OCI-LY3 (cell line): ENCODE results near the gene CCSER1.
"Not testable (repeated sequence)": the region's sequence is repeated elsewhere in the genome, so short reads cannot be mapped to it uniquely, and the experiment has no call there.

Experiments
- H2AFZ ChIP-seq: fragments of 200-600, 300-600 bp; shearing (Covaris generic); 2 replicates; pipeline ENCODE4 v1.6.0; 2014; ENCODE audit warnings: antibody characterized with exemption, low read depth, low read length
- H3K27ac ChIP-seq: fragments of 200-600, 300-600 bp; sonication (generic); 2 replicates; pipeline ENCODE4 v1.5.1; 2014; ENCODE audit warnings: mild to moderate bottlenecking, low read length, moderate library complexity, mixed read lengths
- H3K27me3 ChIP-seq: fragments of 200-600, 300-600 bp; sonication (generic); 2 replicates; pipeline ENCODE4 v1.6.1; 2014; ENCODE audit warnings: low read depth, low read length, mixed read lengths
- H3K36me3 ChIP-seq: fragments of 200-600, 300-600 bp; sonication (generic); replicated peaks from 2 replicates; pipeline ENCODE3; 2014; ENCODE audit warnings: low read depth, low read length, mixed read lengths
- H3K4me1 ChIP-seq: fragments of 300-600, 200-600 bp; sonication (generic); 2 replicates; pipeline ENCODE4 v1.6.1; 2014; ENCODE audit warnings: low read length, mixed read lengths
- H3K4me2 ChIP-seq: fragments of 200-600, 300-600 bp; sonication (generic); 2 replicates; pipeline ENCODE4 v1.6.1; 2014; ENCODE audit warnings: low read length, mixed read lengths
- H3K4me3 ChIP-seq: fragments of 300-600, 200-600 bp; sonication (generic); 2 replicates; pipeline ENCODE4 v1.5.1; 2014; ENCODE audit warnings: antibody characterized with exemption, mild to moderate bottlenecking, low read length, moderate library complexity
- H3K79me2 ChIP-seq: fragments of 300-600, 200-600 bp; shearing (Covaris generic); 2 replicates; pipeline ENCODE4 v1.6.1; 2014; ENCODE audit warnings: mild to moderate bottlenecking, low read length, mixed read lengths
- H3K9ac ChIP-seq: fragments of 300-600, 200-600 bp; shearing (Covaris generic); 2 replicates; pipeline ENCODE4 v1.6.0; 2014; ENCODE audit warnings: mild to moderate bottlenecking, low read length, moderate library complexity
- H3K9me3 ChIP-seq: fragments of 200-600, 300-600 bp; shearing (Covaris generic); 2 replicates; pipeline ENCODE4 v1.6.1; 2014; ENCODE audit warnings: low read length, mixed read lengths; ENCODE audit not compliant: insufficient read depth
- H4K20me1 ChIP-seq: fragments of 200-600, 300-600 bp; sonication (generic); 2 replicates; pipeline ENCODE4 v1.6.1; 2016; ENCODE audit warnings: low read length, mixed read lengths; ENCODE audit not compliant: insufficient read depth
- CTCF ChIP-seq: fragments of 200-600, 300-600 bp; sonication (generic); IDR thresholded peaks from 2 replicates; pipeline ENCODE4 v1.5.1; 2014; ENCODE audit warnings: antibody characterized with exemption, low read length, low read depth
- EZH2phosphoT487 ChIP-seq: fragments of 200-600 bp; shearing (Covaris generic); IDR thresholded peaks from 2 replicates; pipeline ENCODE4 v1.6.1; 2018; ENCODE audit warnings: antibody characterized with exemption, mixed run types, low read depth

Gene CCSER1

GRCh38 chr4:91212211-91212610 lies 1085.0 kb downstream of the CCSER1 start:
- H3K4me3 ChIP-seq: no peak overlapping the region
- no peaks in the 10 kb centered on the region for H3K4me1 ChIP-seq
- H3K27ac ChIP-seq: no peak overlapping the region
- H3K27me3 ChIP-seq: no peaks in the 10 kb centered on the region
- no peak for TF ChIP-seq EZH2phosphoT487
- TF ChIP-seq CTCF: no peak
- H3K36me3 ChIP-seq: no peaks in the 10 kb centered on the region
- no peak overlapping the region for H3K4me2 ChIP-seq
- no peaks in the 10 kb centered on the region for H4K20me1 ChIP-seq
- no peaks in the 10 kb centered on the region for H3K9me3 ChIP-seq
- H3K9ac ChIP-seq: no peak overlapping the region
- no peaks in the 10 kb centered on the region for H3K79me2 ChIP-seq
- H2AFZ ChIP-seq: no peak overlapping the region

GRCh38 chr4:91217831-91218403 lies 1090.7 kb downstream of the CCSER1 start:
- not testable (repeated sequence) for H3K4me3 ChIP-seq, H3K9me3 ChIP-seq, H3K27me3 ChIP-seq, H3K4me2 ChIP-seq, H3K36me3 ChIP-seq, H4K20me1 ChIP-seq, H2AFZ ChIP-seq, H3K27ac ChIP-seq, H3K79me2 ChIP-seq, H3K4me1 ChIP-seq, H3K9ac ChIP-seq

- H3K4me3 ChIP-seq: no peak overlapping the region
- no peaks in the 10 kb centered on the region for H3K79me2 ChIP-seq
- no peak overlapping the region for H3K4me2 ChIP-seq
- H3K36me3 ChIP-seq: no peaks in the 10 kb centered on the region
- H3K4me1 ChIP-seq: no peaks in the 10 kb centered on the region
- H3K27me3 ChIP-seq: no peaks in the 10 kb centered on the region
- H3K27ac ChIP-seq: no peak overlapping the region
- TF ChIP-seq EZH2phosphoT487 (no peak), CTCF (no peak)
- H3K9ac ChIP-seq: no peak overlapping the region
- H4K20me1 ChIP-seq: no peaks in the 10 kb centered on the region
- no peaks in the 10 kb centered on the region for H3K9me3 ChIP-seq
- no peak overlapping the region for H2AFZ ChIP-seq
These were observed 1093.1 kb downstream of the CCSER1 start for GRCh38 chr4:91220315-91220714.

- no peak overlapping the region for H3K4me2 ChIP-seq
- no peak overlapping the region for H2AFZ ChIP-seq
- no peaks in the 10 kb centered on the region for H4K20me1 ChIP-seq
- no peaks in the 10 kb centered on the region for H3K27me3 ChIP-seq
- H3K36me3 ChIP-seq: no peaks in the 10 kb centered on the region
- TF ChIP-seq CTCF (no peak), EZH2phosphoT487 (no peak)
- no peaks in the 10 kb centered on the region for H3K79me2 ChIP-seq
- H3K4me3 ChIP-seq: no peak overlapping the region
- no peak overlapping the region for H3K27ac ChIP-seq
- no peak overlapping the region for H3K9ac ChIP-seq
- no peaks in the 10 kb centered on the region for H3K4me1 ChIP-seq
- no peaks in the 10 kb centered on the region for H3K9me3 ChIP-seq
These were observed 1094.8 kb downstream of the CCSER1 start for GRCh38 chr4:91222014-91222413.

GRCh38 chr4:91226867-91227266 lies 1099.7 kb downstream of the CCSER1 start:
- no peak overlapping the region for H3K9ac ChIP-seq
- no peak overlapping the region for H2AFZ ChIP-seq
- H3K4me2 ChIP-seq: no peak overlapping the region
- H3K36me3 ChIP-seq: no peaks in the 10 kb centered on the region
- no peaks in the 10 kb centered on the region for H3K9me3 ChIP-seq
- TF ChIP-seq CTCF (no peak), EZH2phosphoT487 (no peak)
- H3K27ac ChIP-seq: no peak overlapping the region
- no peak overlapping the region for H3K4me3 ChIP-seq
- H3K79me2 ChIP-seq: no peaks in the 10 kb centered on the region
- H3K4me1 ChIP-seq: no peaks in the 10 kb centered on the region
- H4K20me1 ChIP-seq: no peaks in the 10 kb centered on the region
- H3K27me3 ChIP-seq: no peaks in the 10 kb centered on the region
